IMR-90 (cell line): ENCODE results near the gene PGR. TPM values are rescaled to one million over a fixed set of nuclear protein-coding genes. Genes with fewer than 3 reads are reported as not detected.

Experiments used
- ATAC-seq: fragments of 200-7000 bp; cut with Tn5 transposase; 2 replicates; pipeline ENCODE4 v1.9.1; 2020; ENCODE audit warnings: low read depth, mild to moderate bottlenecking, moderate library complexity
- BruUV-seq: library from RNA; stranded (reverse); fragments of 400-500 nt; replicated peaks from 2 replicates; lab custom pipeline; 2021; lab: Mats Ljungman, UMichigan
- CTCF ChIA-PET: fragments of 300-600 bp; formaldehyde crosslinking; extraction: SDS; loops from one replicate; lab custom pipeline; 2021; ENCODE audit warnings: antibody characterized with exemption; lab: Yijun Ruan, JAX
- POLR2A ChIA-PET: fragments of 300-600 bp; sonication (Branson Sonifier 250); formaldehyde crosslinking; loops from one replicate; lab custom pipeline; 2022; ENCODE audit warnings: antibody characterized with exemption; ENCODE audit not compliant: unreplicated experiment; lab: Charles Lee
- DNase-seq: peaks from one replicate; pipeline ENCODE4 v3.0.0; 2013
- H2AFZ ChIP-seq: replicated peaks from 2 replicates; pipeline ENCODE3; 2013; ENCODE audit warnings: low read length, mild to moderate bottlenecking; ENCODE audit not compliant: poor library complexity
- H2AK5ac ChIP-seq: 2 replicates; pipeline ENCODE4 v1.6.1; 2013; ENCODE audit warnings: low read depth, low read length, inconsistent platforms
- H2AK9ac ChIP-seq: replicated peaks from 2 replicates; pipeline ENCODE3; 2013; ENCODE audit warnings: mild to moderate bottlenecking, low read depth, low read length, moderate library complexity; ENCODE audit not compliant: poor library complexity
- H2BK120ac ChIP-seq: 2 replicates; pipeline ENCODE4 v1.6.1; 2013; ENCODE audit warnings: low read depth, low read length, inconsistent platforms
- H2BK15ac ChIP-seq: 3 replicates; pipeline ENCODE4 v1.6.1; 2013; ENCODE audit warnings: low read depth, low read length, inconsistent platforms
- H2BK20ac ChIP-seq: 2 replicates; pipeline ENCODE4 v1.6.1; 2013; ENCODE audit warnings: low read depth, mild to moderate bottlenecking, inconsistent platforms, low read length, moderate library complexity
- H2BK5ac ChIP-seq: 2 replicates; pipeline ENCODE4 v1.6.1; 2013; ENCODE audit warnings: mild to moderate bottlenecking, low read depth, low read length, inconsistent platforms; ENCODE audit not compliant: poor library complexity, severe bottlenecking
- H3K14ac ChIP-seq: replicated peaks from 2 replicates; pipeline ENCODE4 v1.6.1; 2013; ENCODE audit warnings: low read depth, low read length, inconsistent platforms
- H3K18ac ChIP-seq: 2 replicates; pipeline ENCODE4 v1.6.1; 2013; ENCODE audit warnings: low read depth, low read length, control low read depth
- H3K23ac ChIP-seq: 2 replicates; pipeline ENCODE4 v1.6.1; 2013; ENCODE audit warnings: low read depth, low read length, inconsistent platforms
- H3K27ac ChIP-seq: 2 replicates; pipeline ENCODE4 v1.5.1; 2013; ENCODE audit warnings: mild to moderate bottlenecking, control low read depth, low read length; ENCODE audit not compliant: insufficient read depth
- H3K27me3 ChIP-seq: 2 replicates; pipeline ENCODE4 v1.6.1; 2013; ENCODE audit warnings: low read length; ENCODE audit not compliant: control insufficient read depth, insufficient read depth
- H3K36me3 ChIP-seq: 2 replicates; pipeline ENCODE4 v1.6.1; 2013; ENCODE audit warnings: low read length, mixed read lengths; ENCODE audit not compliant: control insufficient read depth, insufficient read depth
- H3K4ac ChIP-seq: 2 replicates; pipeline ENCODE4 v1.6.1; 2013; ENCODE audit warnings: low read depth, low read length, inconsistent platforms
- H3K4me1 ChIP-seq: 2 replicates; pipeline ENCODE4 v1.6.1; 2013; ENCODE audit warnings: low read length, mixed read lengths; ENCODE audit not compliant: control insufficient read depth, insufficient read depth
- H3K4me2 ChIP-seq: 2 replicates; pipeline ENCODE4 v1.6.1; 2013; ENCODE audit warnings: low read depth, mild to moderate bottlenecking, control low read depth, low read length, moderate library complexity
- H3K4me3 ChIP-seq: 2 replicates; pipeline ENCODE4 v1.5.1; 2013; ENCODE audit warnings: low read depth, mild to moderate bottlenecking, control low read depth, low read length, moderate library complexity; ENCODE audit not compliant: insufficient read depth
- H3K56ac ChIP-seq: 2 replicates; pipeline ENCODE4 v1.6.1; 2013; ENCODE audit warnings: low read length, inconsistent platforms; ENCODE audit not compliant: insufficient read depth; ENCODE audit errors: extremely low read depth
- H3K79me1 ChIP-seq, 2 experiments: 2 replicates each; pipeline ENCODE4 v1.6.1; 2013; ENCODE audit warnings: low read length in 2 of 2, inconsistent platforms in 1 of 2, low read depth in 1 of 2
- H3K9ac ChIP-seq: 2 replicates; pipeline ENCODE4 v1.6.1; 2013; ENCODE audit warnings: low read depth, low read length, control low read depth
- H3K9me1 ChIP-seq: 2 replicates; pipeline ENCODE4 v1.6.1; 2013; ENCODE audit warnings: low read length, inconsistent platforms; ENCODE audit not compliant: insufficient read depth
- H3K9me3 ChIP-seq: 2 replicates; pipeline ENCODE4 v1.6.1; 2013; ENCODE audit warnings: low read length; ENCODE audit not compliant: control insufficient read depth, insufficient read depth
- H4K20me1 ChIP-seq: 2 replicates; pipeline ENCODE4 v1.6.1; 2013; ENCODE audit warnings: low read length, inconsistent platforms; ENCODE audit not compliant: insufficient read depth
- H4K5ac ChIP-seq: 2 replicates; pipeline ENCODE4 v1.6.1; 2013; ENCODE audit warnings: mild to moderate bottlenecking, low read depth, low read length, control low read depth
- H4K8ac ChIP-seq, 2 experiments: 2 replicates each; pipeline ENCODE4 v1.6.1; 2013; ENCODE audit warnings: low read depth in 2 of 2, low read length in 2 of 2, control low read depth in 1 of 2, inconsistent platforms in 1 of 2
- H4K91ac ChIP-seq: 2 replicates; pipeline ENCODE4 v1.6.1; 2013; ENCODE audit warnings: low read depth, low read length, inconsistent platforms; ENCODE audit not compliant: insufficient read depth
- BHLHE40 ChIP-seq: fragments of 150-350 bp; IDR thresholded peaks from 2 replicates; pipeline ENCODE4 v1.6.1; 2016; ENCODE audit warnings: mild to moderate bottlenecking, low read depth, low read length
- CEBPB ChIP-seq: IDR thresholded peaks from 2 replicates; pipeline ENCODE4 v1.6.1; 2012; ENCODE audit warnings: low read depth, low read length, improper control_type of control experiment
- CHD1 ChIP-seq: IDR thresholded peaks from 2 replicates; pipeline ENCODE4 v1.6.1; 2012; ENCODE audit warnings: low read depth, low read length, improper control_type of control experiment
- CTCF ChIP-seq: conservative IDR thresholded peaks from 2 replicates; pipeline ENCODE4 v1.5.1; 2012; ENCODE audit warnings: mild to moderate bottlenecking, low read depth, low read length, improper control_type of control experiment
- ELK1 ChIP-seq: fragments of 150-350 bp; IDR thresholded peaks from 2 replicates; pipeline ENCODE4 v1.6.1; 2016; ENCODE audit warnings: low read depth, mild to moderate bottlenecking, low read length, moderate library complexity, borderline replicate concordance
- FOS ChIP-seq: fragments of 150-350 bp; IDR thresholded peaks from 2 replicates; pipeline ENCODE4 v1.6.1; 2016; ENCODE audit warnings: low read depth, low read length
- MAFK ChIP-seq: IDR thresholded peaks from 2 replicates; pipeline ENCODE4 v1.6.1; 2012; ENCODE audit warnings: low read depth, low read length, improper control_type of control experiment
- MAZ ChIP-seq: IDR thresholded peaks from 2 replicates; pipeline ENCODE4 v1.6.1; 2012; ENCODE audit warnings: low read depth, mild to moderate bottlenecking, low read length, improper control_type of control experiment, moderate library complexity, borderline replicate concordance
- MXI1 ChIP-seq: IDR thresholded peaks from 2 replicates; pipeline ENCODE4 v1.6.1; 2012; ENCODE audit warnings: low read depth, mild to moderate bottlenecking, low read length, moderate library complexity, borderline replicate concordance
- NFE2L2 ChIP-seq: fragments of 150-350 bp; IDR thresholded peaks from 2 replicates; pipeline ENCODE4 v1.6.1; 2016; ENCODE audit warnings: low read depth, mild to moderate bottlenecking, low read length
- POLR2A ChIP-seq: IDR thresholded peaks from 2 replicates; pipeline ENCODE4 v1.6.1; 2012; ENCODE audit warnings: mild to moderate bottlenecking, low read depth, low read length
- RAD21 ChIP-seq: IDR thresholded peaks from 2 replicates; pipeline ENCODE4 v1.6.1; 2012; ENCODE audit warnings: low read length, improper control_type of control experiment
- RCOR1 ChIP-seq: IDR thresholded peaks from 2 replicates; pipeline ENCODE4 v1.6.1; 2012; ENCODE audit warnings: mild to moderate bottlenecking, low read length, improper control_type of control experiment; ENCODE audit not compliant: insufficient replicate concordance
- SMC3 ChIP-seq: fragments of 150-350 bp; IDR thresholded peaks from 2 replicates; pipeline ENCODE4 v1.6.1; 2016; ENCODE audit warnings: low read depth, mild to moderate bottlenecking, antibody characterized with exemption, low read length, moderate library complexity
- USF2 ChIP-seq: fragments of 150-350 bp; IDR thresholded peaks from 2 replicates; pipeline ENCODE4 v1.6.1; 2017; ENCODE audit warnings: mild to moderate bottlenecking, antibody characterized with exemption, low read length, low read depth
- dilution Hi-C: fragments of 300-500 bp; cut with HindIII; formaldehyde crosslinking; loops from one replicate; pipeline ENCODE4 v1.14.3; 2018; ENCODE audit warnings: low sequenced_read_pairs; ENCODE audit not compliant: unreplicated experiment
- in situ Hi-C: fragments of 300-500 bp; cut with MboI; formaldehyde crosslinking; loops from 3 replicates; pipeline ENCODE4 v1.14.3; 2019; ENCODE audit warnings: low sequenced_read_pairs, inconsistent platforms, mixed read lengths
- intact Hi-C: fragments of 100-400 bp; cut with micrococcal nuclease; formaldehyde crosslinking; loops from 2 replicates; pipeline ENCODE4 v1.10.0; 2022
- polyA plus RNA-seq, 3 experiments: library from polyadenylated mRNA; depleted of rRNA; stranded (reverse); fragments of >200 nt; gene quantifications; 2 replicates each; pipeline ENCODE4 v1.2.3, GENCODE V29; 2012; ENCODE audit warnings: low replicate concordance in 1 of 3
- total RNA-seq: library from RNA; depleted of rRNA; stranded (reverse); fragments of >200 nt; gene quantifications from 2 replicates; pipeline ENCODE4 v1.2.3, GENCODE V29; 2012

PGR gene
- total and polyA plus RNA-seq, 2 of the 4 experiments (the other 2 are of a cell fraction): under 0.01 TPM; not detected in 1

GRCh38 chr11:101032991-101033390 is 96.6 kb downstream of the PGR start:
- dilution Hi-C loops: no loop called here

More at GRCh38 chr11:101032991-101033390, 96.6 kb downstream of the PGR start:
- H3K27me3 ChIP-seq: no peaks in the 10 kb centered on the region
- in situ Hi-C loops: no loop called here
- ATAC-seq: no peak
- no peak overlapping the region for H3K14ac ChIP-seq
- no peak overlapping the region for H3K27ac ChIP-seq
- H2BK15ac ChIP-seq: no peak overlapping the region
- ChIA-PET POLR2A (no interaction called here), CTCF (no interaction called here)
- H3K4me1 ChIP-seq: no peaks in the 10 kb centered on the region
- H2BK5ac ChIP-seq: no peak overlapping the region
- H2BK120ac ChIP-seq: no peak overlapping the region
- H3K4me3 ChIP-seq: no peak overlapping the region
- intact Hi-C loops: no loop called here
- no peak overlapping the region for H2AFZ ChIP-seq
- H3K36me3 ChIP-seq: no peaks in the 10 kb centered on the region
- no peak overlapping the region for H3K56ac ChIP-seq
- no peak overlapping the region for H2AK5ac ChIP-seq
- no peak overlapping the region for H3K18ac ChIP-seq
- H3K9me1 ChIP-seq: no peaks in the 10 kb centered on the region
- H3K4ac ChIP-seq: no peak overlapping the region
- no peak overlapping the region for H3K4me2 ChIP-seq
- H3K79me1 ChIP-seq: no peaks in the 10 kb centered on the region
- no peak for DNase-seq
- H4K5ac ChIP-seq: no peak overlapping the region
- H4K20me1 ChIP-seq: no peaks in the 10 kb centered on the region
- no peak overlapping the region for H3K9ac ChIP-seq
- no peak overlapping the region for H3K23ac ChIP-seq
- H2BK20ac ChIP-seq: no peak overlapping the region
- H2AK9ac ChIP-seq: no peak overlapping the region
- H4K8ac ChIP-seq: no peak overlapping the region
- BruUV-seq: no TSS peak
- H3K9me3 ChIP-seq: no peaks in the 10 kb centered on the region
- H4K91ac ChIP-seq: no peak overlapping the region
- no peak for TF ChIP-seq FOS
- TF ChIP-seq ELK1: no peak
- TF ChIP-seq CHD1: no peak
- no peak for TF ChIP-seq RAD21
- TF ChIP-seq BHLHE40: no peak
- TF ChIP-seq RCOR1: no peak
- TF ChIP-seq USF2: no peak
- TF ChIP-seq POLR2A: no peak
- no peak for TF ChIP-seq MAFK
- no peak for TF ChIP-seq MAZ
- no peak for TF ChIP-seq SMC3
- no peak for TF ChIP-seq NFE2L2
- TF ChIP-seq CEBPB: no peak
- no peak for TF ChIP-seq CTCF
- no peak for TF ChIP-seq MXI1
